Stimulated activated CD8-positive, alpha-beta memory T cell treated with anti-CD3 and anti-CD28 coated beads, Interleukin-2, amount 100 ng/mL, for 1 hour (primary cell): ENCODE measurements around the gene ERBB3.
"Not testable (repeated sequence)": the region's sequence is repeated elsewhere in the genome, so short reads cannot be mapped to it uniquely, and the experiment has no call there.

Experiments
- DNase-seq, 2 donors: peaks; one replicate each; pipeline ENCODE4 v3.0.0-alpha.2; 2020; ENCODE audit warnings: low read depth in 2 of 2

The ERBB3 gene

DNA sequence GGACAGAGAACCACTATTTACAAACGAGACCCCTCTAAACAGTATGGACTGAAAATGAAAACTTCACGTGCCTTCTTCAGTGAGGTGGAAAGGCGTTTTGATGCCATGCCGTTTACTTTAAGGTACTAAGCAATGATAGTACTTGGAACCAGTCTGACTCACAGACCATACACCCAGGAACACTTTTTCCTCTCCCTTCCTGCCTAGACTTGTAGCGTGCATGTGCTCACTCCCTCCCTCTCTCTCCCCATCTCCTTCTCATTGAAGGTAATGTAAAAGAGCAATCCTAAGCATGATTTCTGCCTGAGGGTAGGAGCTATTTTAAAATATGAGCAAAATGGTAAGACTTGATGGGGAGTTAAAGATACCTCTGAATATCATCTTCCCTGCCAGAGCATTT, 30.6 kb downstream of the ERBB3 start:
- DNase-seq = no peak

DNA sequence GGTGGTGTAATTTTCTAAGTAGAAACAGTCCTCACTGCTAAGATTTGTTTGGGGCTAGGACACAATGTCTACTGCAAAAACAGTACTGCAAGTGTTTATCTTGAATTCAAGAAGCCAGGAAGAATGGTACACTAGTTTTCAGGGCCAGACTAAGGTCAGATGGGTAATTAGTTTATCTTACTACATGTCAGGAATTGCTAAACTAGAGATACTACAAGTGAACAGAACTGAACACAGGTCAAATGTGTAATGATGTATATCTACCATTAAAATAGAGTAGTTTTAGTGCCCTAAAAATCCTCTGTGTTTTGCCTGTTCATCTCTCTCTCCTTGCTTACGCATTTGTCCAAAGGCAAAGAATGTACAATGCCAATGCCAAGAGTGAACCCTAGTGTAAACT, 34.1 kb downstream of the ERBB3 start:
- DNase-seq = no peak

- no peak for DNase-seq
These were observed 35.4 kb downstream of the ERBB3 start for GRCh38 chr12:56115329-56115728.

DNA sequence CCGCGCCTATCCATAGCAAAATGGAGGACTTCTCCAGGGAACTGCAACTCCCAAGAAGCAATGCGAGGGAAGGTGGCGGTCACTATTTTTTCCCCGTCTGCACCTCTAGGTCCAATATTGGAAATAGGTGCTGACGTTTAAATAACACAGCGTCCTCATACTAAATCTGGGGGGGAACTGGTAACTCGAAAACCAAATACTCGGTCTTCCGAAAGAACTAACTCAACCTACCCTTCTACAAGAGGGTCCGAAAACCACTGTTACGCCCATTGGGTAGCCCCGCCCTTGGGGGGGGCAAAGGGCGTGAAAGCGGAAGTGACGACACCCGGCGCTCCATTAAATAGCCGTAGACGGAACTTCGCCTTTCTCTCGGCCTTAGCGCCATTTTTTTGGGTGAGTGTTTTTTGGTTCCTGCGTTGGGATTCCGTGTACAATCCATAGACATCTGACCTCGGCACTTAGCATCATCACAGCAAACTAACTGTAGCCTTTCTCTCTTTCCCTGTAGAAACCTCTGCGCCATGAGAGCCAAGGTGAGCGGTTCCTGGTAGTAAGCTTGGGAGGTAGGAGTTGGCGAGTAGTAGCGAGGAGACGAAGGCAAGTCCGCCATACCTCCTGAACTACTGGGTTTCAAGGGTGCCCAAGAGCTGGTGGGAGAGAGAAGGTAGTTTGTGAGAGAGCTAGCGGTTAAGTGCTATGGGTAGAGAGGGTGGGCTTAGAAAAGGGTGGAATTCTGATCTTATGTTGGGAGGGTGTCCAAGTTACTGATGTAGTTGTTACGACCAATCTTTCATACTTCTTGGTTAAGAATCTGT, 36.5 kb downstream of the ERBB3 start, which contains the start of gene RPL41:
RPL41 (plus strand) TSS at position 367 of the 815 bp plus-strand sequence.
- DNase-seq = peak; percentile 92 to 94

GRCh38 chr12:56117082-56117706, 37.2 kb downstream of the ERBB3 start:
- DNase-seq = not testable (repeated sequence)

GRCh38 chr12:56117778-56118687, 38.1 kb downstream of the ERBB3 start, which contains the start of gene ZC3H10:
ZC3H10 (plus strand) TSS chr12:56118266; CDS start chr12:56120563, 2,297 bp downstream.
- peak; percentile 94 to 96 for DNase-seq

DNA sequence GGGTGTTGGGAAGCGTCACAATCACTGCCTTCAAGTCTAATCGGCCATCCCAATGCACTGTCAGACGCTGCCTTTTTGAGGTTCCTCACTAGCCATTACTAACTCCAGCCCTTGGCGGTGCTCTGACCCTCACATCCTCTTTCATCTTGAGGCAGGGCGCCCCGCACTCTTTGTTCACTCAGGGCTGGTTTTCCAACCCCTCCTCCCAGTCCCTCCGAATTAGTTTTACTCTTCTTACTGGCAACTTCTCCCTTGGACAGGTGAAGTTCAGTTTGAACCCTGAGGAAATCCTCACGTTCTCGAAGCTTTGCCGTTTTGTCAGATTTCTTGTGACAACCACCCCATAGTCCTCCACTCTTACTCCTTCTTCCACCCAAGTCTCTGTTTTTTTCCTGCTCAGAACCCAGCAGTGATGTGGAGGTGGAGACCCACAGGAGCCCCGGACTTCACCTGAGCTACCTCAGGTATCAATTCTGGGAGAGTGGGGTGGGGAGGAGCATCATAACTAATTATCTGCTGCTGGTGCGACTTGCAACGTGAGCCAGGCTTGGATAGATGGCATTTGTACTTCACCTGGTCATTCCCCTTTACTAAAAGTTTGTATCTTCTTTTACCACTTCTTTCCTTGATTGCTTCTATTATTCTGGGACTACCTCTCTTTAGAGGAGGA, 38.9 kb downstream of the ERBB3 start:
- no peak for DNase-seq

DNA sequence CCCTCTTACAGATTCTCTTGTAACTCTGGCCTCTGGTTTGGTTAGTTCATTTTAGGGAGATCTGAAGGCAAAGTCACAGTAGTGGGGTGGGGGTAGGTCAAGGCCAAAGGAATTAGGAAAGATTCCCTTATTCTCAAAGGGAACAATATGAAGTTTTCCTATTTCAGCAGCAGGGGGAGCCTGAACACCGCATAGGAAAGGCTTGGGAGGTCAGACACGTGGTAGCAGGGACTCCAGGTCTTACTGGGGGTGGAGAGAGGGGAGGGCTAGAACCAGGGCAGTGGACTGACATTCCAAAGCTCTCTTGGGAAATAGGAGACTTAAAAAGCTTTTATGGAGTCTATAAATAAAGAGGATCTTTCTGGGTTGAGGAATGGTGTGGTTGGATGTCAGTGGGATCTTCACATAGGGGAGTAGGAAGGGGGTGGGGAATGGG, 39.4 kb downstream of the ERBB3 start:
- DNase-seq = no peak

DNA sequence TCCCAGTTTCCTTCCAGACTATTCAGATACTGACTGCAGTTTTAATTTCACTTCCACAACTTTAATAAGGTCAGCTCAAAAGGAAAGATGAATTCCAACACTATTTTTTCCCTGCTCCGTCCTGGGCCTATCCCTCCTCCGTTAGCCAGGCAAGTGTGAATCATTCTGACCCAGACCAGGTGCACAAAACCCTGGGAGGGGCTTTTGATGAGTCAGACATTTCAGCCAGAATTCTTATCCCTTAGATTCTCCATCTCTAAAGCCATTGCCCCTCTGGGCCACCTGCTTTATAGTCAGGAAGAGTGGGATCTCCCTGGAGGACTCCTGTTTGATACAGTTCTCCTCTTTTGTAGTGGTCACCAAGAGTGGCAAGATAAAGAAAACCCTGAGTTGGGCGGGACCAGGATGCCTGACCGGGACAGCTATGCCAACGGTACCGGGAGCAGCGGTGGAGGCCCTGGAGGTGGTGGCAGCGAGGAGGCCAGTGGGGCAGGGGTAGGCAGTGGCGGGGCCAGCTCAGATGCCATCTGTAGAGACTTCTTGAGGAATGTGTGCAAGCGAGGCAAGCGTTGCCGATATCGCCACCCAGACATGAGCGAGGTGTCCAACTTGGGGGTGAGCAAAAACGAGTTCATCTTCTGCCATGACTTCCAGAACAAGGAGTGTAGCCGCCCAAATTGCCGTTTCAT, 40.3 kb downstream of the ERBB3 start:
- DNase-seq = no peak

DNA sequence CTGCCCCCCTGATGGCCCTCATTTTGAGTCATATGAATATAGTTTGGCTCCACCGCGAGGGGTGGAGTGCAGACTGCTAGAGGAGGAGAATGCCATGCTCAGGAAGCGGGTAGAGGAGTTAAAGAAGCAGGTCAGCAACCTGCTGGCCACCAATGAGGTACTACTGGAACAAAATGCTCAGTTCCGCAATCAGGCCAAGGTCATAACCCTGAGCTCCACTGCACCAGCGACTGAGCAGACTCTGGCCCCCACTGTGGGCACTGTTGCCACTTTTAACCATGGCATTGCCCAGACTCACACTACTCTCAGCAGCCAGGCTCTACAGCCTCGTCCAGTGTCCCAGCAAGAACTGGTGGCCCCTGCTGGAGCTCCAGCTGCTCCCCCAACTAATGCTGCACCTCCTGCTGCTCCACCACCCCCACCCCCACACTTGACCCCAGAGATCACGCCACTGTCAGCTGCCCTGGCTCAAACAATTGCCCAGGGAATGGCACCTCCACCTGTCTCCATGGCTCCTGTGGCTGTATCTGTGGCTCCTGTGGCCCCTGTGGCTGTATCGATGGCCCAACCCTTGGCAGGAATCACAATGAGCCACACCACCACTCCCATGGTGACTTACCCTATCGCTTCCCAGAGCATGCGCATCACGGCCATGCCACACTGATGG, 41.4 kb downstream of the ERBB3 start:
- no peak for DNase-seq

GRCh38 chr12:56122637-56123036, 42.7 kb downstream of the ERBB3 start:
- DNase-seq = no peak

DNA sequence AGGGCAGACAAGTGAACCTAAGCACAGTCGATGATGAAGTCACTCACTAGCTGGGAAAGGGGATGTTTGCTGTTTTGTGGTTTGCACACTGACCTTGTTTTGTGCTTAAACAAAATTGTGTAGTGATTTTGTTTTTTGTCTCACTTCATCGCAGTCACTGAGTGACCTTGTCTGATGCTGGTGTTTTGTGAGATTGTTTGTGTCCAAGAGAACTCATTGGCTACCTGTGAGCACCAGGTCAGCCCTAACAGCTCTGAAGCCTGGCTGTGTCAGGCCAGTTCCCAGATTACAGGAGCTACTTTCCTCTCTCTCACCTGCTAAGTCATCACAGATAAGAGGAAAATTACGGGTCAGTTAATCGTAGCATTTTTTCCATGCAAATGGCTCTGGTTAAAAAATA, 44.2 kb downstream of the ERBB3 start:
- no peak for DNase-seq

GRCh38 chr12:56126732-56127239, 46.8 kb downstream of the ERBB3 start:
- DNase-seq = no peak

DNA sequence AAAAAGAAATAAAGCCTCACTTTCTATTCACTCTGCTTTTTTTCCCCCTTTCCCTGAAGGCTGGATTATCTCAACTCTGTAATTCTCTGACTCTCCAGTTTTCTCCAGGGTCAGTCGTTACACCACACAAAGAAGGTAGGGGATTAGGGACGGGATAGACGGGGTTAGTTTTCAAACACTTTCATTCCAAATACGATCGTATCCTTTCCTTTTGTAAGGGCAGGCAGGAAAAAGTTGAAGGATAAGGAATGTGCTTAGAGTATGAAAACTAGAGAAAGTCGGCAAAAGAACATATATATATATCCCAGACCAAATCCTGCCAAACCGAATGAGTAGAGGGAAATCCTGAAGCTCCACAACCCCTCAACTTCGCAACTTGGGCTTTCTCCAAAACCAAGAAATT, 47.5 kb downstream of the ERBB3 start:
- DNase-seq = no peak

- peak; percentile 87 to 93 for DNase-seq
These were observed 48.1 kb downstream of the ERBB3 start, which contains the start of gene ESYT1 for GRCh38 chr12:56127888-56128669. ESYT1 (plus strand) TSS chr12:56128267; CDS start chr12:56128320, 53 bp downstream.

DNA sequence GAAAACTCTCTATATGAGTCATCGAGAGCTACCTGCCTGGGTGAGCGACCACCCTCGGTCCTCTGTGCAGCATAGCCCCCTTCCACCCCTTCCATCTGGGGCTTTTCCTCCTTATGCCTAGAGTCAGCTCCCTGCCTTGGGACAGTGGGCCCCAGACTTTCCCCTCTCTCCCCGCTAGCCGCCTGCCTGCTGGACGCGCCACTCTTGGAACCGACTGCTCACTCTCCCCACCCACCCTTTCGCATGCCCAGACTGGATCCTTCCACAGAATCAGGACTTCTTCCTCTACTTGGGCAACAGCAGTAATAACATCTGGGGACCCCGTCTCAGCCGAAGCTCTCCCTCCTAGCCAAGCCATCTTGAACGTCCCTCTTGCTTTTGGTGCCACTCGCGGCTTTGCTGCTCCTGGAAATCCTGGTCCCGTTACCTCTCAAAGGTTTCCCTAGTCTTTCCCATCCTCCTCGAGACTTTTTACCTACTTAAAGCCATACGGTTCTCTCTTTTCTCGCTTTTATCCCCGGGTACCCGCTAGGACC, 48.8 kb downstream of the ERBB3 start:
- no peak for DNase-seq

DNA sequence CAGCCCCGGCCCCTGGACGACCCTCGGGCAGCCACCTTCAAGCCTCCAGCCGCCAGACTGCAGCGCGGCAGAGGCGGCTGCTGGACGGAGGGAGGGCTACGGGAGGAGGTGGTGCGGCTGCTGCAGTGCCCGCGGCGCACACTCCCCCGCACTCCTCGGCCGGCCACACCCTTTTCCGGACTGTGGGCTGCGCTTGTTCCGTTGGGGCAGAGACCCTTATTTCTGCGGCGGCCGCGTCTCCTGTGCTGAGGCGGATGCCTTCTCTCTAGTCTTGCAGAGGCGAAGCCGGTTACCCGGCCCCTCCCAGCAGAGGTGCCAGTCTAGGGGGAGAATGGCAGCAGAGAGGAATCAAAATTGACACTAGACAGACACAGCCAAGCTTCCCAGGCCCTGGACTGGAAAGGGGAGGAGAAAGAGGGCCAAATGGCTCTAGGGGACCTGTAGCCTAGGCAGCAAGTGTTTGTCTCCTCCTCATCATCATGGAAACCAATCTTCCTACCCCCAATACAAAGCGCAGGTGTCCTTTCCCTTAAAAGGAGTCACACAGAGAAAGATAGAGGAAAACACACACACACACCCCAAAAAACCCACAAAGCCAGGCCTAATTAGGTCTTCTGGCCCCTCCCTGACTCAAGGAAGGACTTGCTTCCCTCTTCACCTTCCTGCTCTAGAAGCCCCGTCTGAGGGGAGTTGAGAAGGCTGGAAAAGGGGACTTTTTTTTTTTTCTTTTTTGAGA, 49.4 kb downstream of the ERBB3 start:
- DNase-seq = peak in 1 of 2 donors; percentile 68

DNA sequence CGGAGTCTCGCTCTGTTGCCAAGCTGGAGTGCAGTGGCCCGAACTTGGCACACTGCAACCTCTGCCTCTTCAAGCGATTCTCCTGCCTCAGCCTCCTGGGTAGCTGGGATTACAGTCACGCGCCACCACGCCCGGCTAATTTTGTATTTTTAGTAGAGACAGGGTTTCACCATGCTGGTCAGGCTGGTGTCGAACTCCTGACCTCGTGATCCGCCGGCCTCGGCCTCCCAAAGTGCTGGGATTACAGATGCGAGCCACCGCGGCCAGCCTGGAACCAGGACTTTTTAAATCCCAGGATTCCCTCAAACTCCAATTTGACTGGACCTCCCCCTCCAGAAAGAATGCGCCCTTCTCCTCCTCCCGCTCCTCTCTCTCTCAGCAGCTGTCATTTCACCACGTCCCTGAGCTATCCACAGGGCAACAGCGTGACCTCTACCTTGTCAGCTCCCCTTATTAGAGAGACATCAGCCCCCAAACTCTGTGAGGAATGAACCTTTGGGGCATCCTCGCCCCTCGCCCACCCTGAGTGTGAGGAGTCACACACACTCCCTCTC, 50.1 kb downstream of the ERBB3 start:
- DNase-seq = no peak
